Astrocyte of the cerebellum (primary cell): ENCODE measurements around the gene RNF114.

Experiments
- DNase-seq: peaks from one replicate; pipeline ENCODE4 v3.0.0-alpha.2; 2011; ENCODE audit warnings: low read depth
- H3K4me3 ChIP-seq: 2 replicates; pipeline ENCODE4 v1.5.1; 2011; ENCODE audit warnings: mild to moderate bottlenecking, low read depth, low read length, moderate library complexity
- in situ Hi-C: cut with HindIII; loops from 2 replicates; pipeline ENCODE4 v1.10.0; 2017; ENCODE audit warnings: low sequenced_read_pairs
- TF ChIP-seq, protein P1 (sequence below): IDR thresholded peaks from 2 replicates; pipeline ENCODE4 v1.5.1; 2012; ENCODE audit warnings: low read length, low read depth, moderate library complexity, mild to moderate bottlenecking; ENCODE audit errors: missing control alignments

RNF114 gene

DNA sequence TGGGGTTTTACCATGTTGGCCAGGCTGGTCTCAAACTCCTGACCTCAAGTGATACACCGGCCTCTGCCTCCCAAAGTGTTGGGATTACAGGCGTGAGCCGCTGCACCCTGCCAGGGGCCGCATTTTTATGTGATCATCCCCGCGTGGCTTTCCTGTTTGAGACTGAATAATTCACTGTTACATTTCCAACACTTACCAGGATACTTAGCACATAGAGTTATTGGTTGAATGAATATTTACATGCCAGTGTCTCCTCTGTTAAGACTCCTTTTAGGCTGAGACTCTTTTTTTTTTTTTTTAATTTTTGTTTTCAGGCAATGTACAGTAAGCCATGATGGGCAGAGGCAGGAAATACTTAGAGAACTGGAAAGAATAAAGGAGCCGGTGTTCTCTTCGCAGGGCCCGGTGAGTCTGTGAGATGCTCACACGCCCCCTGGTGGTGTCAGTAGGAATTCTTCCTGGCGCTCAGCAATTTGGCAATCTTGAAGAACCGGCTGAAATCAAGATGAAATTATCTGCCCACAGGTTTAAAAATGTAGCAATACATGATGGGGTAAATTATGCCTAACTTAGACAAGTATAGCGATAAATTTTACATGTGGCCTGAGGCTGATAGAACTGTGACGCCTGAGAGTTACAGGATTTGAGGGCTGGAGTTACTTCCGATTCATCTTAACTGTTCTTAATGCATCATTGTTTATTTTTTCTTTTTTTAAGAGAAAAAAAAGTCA, 7.6 kb upstream of the RNF114 start:
- TF ChIP-seq, protein P1, sequence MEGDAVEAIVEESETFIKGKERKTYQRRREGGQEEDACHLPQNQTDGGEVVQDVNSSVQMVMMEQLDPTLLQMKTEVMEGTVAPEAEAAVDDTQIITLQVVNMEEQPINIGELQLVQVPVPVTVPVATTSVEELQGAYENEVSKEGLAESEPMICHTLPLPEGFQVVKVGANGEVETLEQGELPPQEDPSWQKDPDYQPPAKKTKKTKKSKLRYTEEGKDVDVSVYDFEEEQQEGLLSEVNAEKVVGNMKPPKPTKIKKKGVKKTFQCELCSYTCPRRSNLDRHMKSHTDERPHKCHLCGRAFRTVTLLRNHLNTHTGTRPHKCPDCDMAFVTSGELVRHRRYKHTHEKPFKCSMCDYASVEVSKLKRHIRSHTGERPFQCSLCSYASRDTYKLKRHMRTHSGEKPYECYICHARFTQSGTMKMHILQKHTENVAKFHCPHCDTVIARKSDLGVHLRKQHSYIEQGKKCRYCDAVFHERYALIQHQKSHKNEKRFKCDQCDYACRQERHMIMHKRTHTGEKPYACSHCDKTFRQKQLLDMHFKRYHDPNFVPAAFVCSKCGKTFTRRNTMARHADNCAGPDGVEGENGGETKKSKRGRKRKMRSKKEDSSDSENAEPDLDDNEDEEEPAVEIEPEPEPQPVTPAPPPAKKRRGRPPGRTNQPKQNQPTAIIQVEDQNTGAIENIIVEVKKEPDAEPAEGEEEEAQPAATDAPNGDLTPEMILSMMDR, result peak; percentile 94
- in situ Hi-C loops, result no loop called here
- peak; percentile 76 for DNase-seq
- H3K4me3 ChIP-seq, result no peak overlapping the region

DNA sequence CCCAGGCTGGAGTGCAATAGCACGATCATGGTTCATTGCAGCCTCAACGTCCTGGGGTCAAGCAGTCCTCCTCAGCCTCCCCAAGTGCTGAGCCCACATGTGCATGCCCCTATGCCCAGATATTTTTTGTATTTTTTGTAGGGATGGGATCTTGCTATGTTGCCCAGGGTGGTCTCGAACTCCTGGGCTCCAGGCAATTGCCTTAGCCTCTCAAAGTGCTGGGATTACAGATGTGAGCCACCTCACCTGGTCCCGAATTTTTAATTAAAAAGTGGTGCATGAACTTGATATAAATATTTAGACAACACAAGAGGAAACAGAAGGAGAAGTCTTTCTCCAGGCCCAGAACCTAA, 7.1 kb upstream of the RNF114 start:
- no peak overlapping the region for H3K4me3 ChIP-seq
- TF ChIP-seq, protein P1, result no peak
- no peak for DNase-seq
- in situ Hi-C loops, result no loop called here

DNA sequence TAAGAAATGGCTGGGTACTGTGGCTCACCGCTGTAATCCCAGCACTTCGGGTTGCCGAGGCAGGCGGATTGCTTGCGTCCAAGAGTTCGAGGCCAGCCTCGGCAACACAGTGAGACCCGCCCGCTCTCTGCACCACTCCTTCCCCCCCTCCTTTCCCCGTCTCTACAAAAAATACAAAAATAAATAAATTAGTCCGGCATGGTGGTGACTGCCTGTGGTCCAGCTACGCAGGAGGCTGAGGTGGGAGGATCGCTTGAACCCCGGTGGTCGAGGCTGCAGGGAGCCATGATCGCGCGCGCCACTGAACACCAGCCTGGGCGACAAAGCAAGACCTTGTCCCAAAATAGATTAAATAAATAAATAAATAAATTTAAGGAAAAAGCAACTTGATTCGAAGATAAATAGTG, 448 bp upstream of the RNF114 start:
- TF ChIP-seq, protein P1, result no peak
- no peak for DNase-seq
- in situ Hi-C loops, result no loop called here
- peak overlapping the region; percentile 82 for H3K4me3 ChIP-seq

DNA sequence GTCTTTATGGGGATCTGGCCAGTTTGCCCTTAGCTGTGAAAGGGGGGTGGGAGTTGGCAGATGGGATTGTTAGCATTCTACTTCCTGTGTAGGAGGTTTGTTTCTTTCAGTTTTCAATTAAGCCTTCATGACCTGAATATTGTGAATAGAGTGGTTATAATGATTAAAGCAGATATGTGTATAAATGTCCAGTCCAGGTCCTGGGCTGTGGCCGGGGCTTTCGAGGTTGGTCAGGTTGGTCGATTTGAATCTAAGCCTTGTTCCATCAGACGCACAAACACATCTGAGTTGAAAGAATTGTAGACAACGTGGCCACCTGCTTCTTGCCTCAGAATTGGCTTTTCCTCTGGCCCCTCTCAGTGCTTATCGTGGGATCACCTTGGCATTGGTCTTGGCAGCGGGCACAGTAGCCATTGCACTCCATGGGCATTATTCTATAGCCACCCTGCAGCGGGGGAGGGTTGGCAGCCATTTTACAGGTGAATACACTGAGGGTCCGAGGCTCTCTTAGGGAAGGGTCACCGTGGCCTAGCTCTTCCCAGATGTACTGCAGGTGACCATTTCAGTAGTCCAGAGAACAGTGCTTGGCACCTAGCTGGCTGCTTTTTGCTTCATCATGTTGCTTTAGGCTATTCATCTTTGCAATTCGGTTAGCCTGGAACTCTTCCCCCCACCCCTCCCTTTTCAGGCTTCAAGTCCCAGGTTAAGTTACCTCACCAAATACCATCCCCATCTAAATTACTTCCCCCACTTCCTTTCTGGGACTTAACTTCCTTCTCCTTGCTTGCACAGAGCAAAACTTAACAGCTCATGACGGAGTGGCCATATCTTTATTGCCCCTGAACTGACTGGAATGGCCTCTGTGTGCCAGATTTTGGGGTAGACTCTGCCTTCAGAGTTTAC, 1.1 kb downstream of the RNF114 start:
- TF ChIP-seq, protein P1, result no peak
- H3K4me3 ChIP-seq, result peak overlapping the region; percentile 82
- no peak for DNase-seq
- in situ Hi-C loops, result no loop called here

DNA sequence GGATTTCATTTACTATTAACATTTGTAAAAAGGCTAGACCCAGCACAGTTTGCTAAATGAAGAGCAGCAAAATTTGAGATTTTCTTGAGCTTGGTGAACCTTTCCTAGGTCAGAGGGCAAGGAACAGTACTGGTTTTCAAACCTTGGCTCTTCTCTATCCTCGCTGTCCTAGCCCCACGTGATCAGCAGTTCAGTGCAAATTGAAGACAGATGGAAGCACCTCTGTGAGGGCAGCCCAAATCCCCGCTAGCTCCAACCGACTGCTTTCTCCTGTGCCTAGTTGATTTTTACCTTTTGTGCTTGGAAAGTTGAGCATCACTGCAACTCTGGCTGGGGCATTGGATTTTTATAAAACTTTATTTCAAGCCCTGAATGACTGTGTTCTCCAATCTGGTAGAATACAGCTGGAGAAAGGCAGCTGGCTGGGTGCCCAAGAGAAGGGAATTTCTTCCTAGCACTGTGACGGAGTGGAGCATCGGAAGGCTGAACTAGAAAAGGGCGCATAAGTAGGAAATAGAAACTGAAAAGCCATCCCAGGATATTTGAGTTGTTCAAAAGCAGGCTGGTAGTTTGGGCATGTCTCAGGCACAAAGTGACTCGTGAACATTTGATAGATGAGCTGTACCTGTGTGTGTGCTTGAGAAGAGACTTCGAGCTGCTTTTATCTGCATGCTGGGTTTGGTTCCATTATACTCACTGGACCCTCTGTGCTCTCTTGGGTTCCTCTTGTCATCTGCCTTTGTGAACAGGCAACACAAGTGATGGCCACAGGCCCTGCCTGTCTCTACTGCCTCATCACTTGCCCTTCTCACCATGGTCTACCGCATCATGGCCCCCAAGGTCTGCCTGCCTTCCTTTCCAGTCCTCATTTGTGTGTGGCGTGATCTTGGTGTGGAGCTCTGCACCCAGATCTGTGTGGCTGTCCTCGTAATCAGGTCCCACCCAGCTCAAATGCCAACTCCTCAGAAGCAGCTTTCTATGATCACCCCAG, 2.3 kb downstream of the RNF114 start:
- in situ Hi-C loops, result no loop called here
- TF ChIP-seq, protein P1, result no peak
- no peak for DNase-seq
- peak overlapping the region; percentile 6 for H3K4me3 ChIP-seq

DNA sequence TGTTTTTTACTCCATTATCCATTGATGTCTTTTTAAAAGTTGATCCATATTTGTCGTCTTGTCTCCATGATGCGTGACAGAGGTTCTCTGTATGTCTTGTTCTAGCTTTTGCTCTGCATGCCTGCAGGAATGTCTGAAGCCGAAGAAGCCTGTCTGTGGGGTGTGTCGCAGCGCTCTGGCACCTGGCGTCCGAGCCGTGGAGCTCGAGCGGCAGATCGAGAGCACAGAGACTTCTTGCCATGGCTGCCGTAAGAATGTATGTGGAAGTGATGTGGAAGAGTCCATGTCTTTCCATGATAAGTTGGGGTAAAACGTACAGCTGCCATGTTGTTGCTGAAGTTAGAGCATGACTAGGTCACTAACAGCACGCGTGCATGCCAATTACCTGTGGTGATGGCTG, 5.3 kb downstream of the RNF114 start:
- no peak for DNase-seq
- in situ Hi-C loops, result no loop called here
- TF ChIP-seq, protein P1, result no peak
- H3K4me3 ChIP-seq, result no peak overlapping the region
